Amniotic stem cell (primary cell): ENCODE measurements around the gene POLD1.
A peak's percentile ranks its signal among the peaks of the same experiment; 100 is the strongest.
"Not testable (repeated sequence)": the region's sequence is repeated elsewhere in the genome, so short reads cannot be mapped to it uniquely, and the experiment has no call there.

Experiments
- DNase-seq: peaks from one replicate; lab custom pipeline; 2025; lab: John Stamatoyannopoulos, UW

The POLD1 gene

GRCh38 chr19:50435627-50436026 lies 51.5 kb downstream of the POLD1 start:
- no peak for DNase-seq

GRCh38 chr19:50437862-50438449 lies 53.8 kb downstream of the POLD1 start:
- no peak for DNase-seq

GRCh38 chr19:50439130-50439529 lies 55.0 kb downstream of the POLD1 start:
- not testable (repeated sequence) for DNase-seq

GRCh38 chr19:50444059-50444458 lies 59.9 kb downstream of the POLD1 start:
- DNase-seq = no peak

- DNase-seq = no peak
Measured at GRCh38 chr19:50447053-50447452, 62.9 kb downstream of the POLD1 start.

- no peak for DNase-seq
Measured at GRCh38 chr19:50447750-50448149, 63.6 kb downstream of the POLD1 start.

- no peak for DNase-seq
Measured at GRCh38 chr19:50449236-50449899, 65.2 kb downstream of the POLD1 start.

GRCh38 chr19:50450369-50451222 lies 66.4 kb downstream of the POLD1 start:
- no peak for DNase-seq

GRCh38 chr19:50451223-50451534 lies 67.0 kb downstream of the POLD1 start:
- DNase-seq = no peak

GRCh38 chr19:50453243-50453642 lies 69.1 kb downstream of the POLD1 start:
- DNase-seq = no peak

GRCh38 chr19:50455992-50456391 lies 71.8 kb downstream of the POLD1 start:
- no peak for DNase-seq

- no peak for DNase-seq
Measured at GRCh38 chr19:50457300-50457699, 73.2 kb downstream of the POLD1 start.

GRCh38 chr19:50458396-50459066 lies 74.4 kb downstream of the POLD1 start:
- no peak for DNase-seq

- DNase-seq = no peak
Measured at GRCh38 chr19:50459067-50459456, 74.9 kb downstream of the POLD1 start.

GRCh38 chr19:50459638-50460037 lies 75.5 kb downstream of the POLD1 start:
- no peak for DNase-seq

GRCh38 chr19:50460161-50460765 lies 76.1 kb downstream of the POLD1 start:
- no peak for DNase-seq

- peak; percentile 5 for DNase-seq
Measured at GRCh38 chr19:50461066-50461875, 77.1 kb downstream of the POLD1 start.

- DNase-seq = no peak
Measured at GRCh38 chr19:50462970-50463369, 78.8 kb downstream of the POLD1 start.

GRCh38 chr19:50464348-50464747 lies 80.2 kb downstream of the POLD1 start:
- no peak for DNase-seq

GRCh38 chr19:50465000-50465399 lies 80.9 kb downstream of the POLD1 start:
- no peak for DNase-seq

GRCh38 chr19:50465986-50466705 lies 82.0 kb downstream of the POLD1 start:
- DNase-seq = no peak
